GM12864 (cell line): Measurements from ENCODE around the gene SPTBN2.

ENCODE experiments used
- DNase-seq: peaks from one replicate; pipeline ENCODE4 v3.0.0-alpha.2; 2011; ENCODE audit warnings: low read depth
- H3K4me3 ChIP-seq: 2 replicates; pipeline ENCODE4 v1.5.1; 2011; ENCODE audit warnings: mild to moderate bottlenecking, low read depth, low read length, control low read depth
- CTCF ChIP-seq: IDR thresholded peaks from 2 replicates; pipeline ENCODE4 v1.5.1; 2011; ENCODE audit warnings: low read depth, mild to moderate bottlenecking, moderate library complexity, low read length, control low read depth, inconsistent platforms; ENCODE audit errors: missing control alignments

SPTBN2 gene

GRCh38 chr11:66718320-66718971, 10.6 kb downstream of the SPTBN2 start:
- TF ChIP-seq CTCF = no peak
- no peak overlapping the region for H3K4me3 ChIP-seq
- DNase-seq = no peak

- no peak for TF ChIP-seq CTCF
- no peak overlapping the region for H3K4me3 ChIP-seq
Measured at GRCh38 chr11:66717925-66718319, 11.1 kb downstream of the SPTBN2 start.

GRCh38 chr11:66716996-66717395, 12.0 kb downstream of the SPTBN2 start:
- no peak overlapping the region for H3K4me3 ChIP-seq
- DNase-seq = no peak
- no peak for TF ChIP-seq CTCF

More at GRCh38 chr11:66717925-66718319, 11.1 kb downstream of the SPTBN2 start:
- no peak for DNase-seq

GRCh38 chr11:66715346-66716085, 13.5 kb downstream of the SPTBN2 start:
- H3K4me3 ChIP-seq = no peak overlapping the region
- TF ChIP-seq CTCF = no peak
- DNase-seq = no peak

GRCh38 chr11:66713746-66714480, 15.1 kb downstream of the SPTBN2 start:
- H3K4me3 ChIP-seq = no peak overlapping the region
- no peak for DNase-seq
- no peak for TF ChIP-seq CTCF

GRCh38 chr11:66710384-66710930, 18.6 kb downstream of the SPTBN2 start:
- no peak for TF ChIP-seq CTCF
- H3K4me3 ChIP-seq = no peak overlapping the region
- DNase-seq = no peak
